ENCODE measurements around the gene USP33. TPM values are rescaled to one million over a fixed set of nuclear protein-coding genes. Genes with fewer than 3 reads are reported as not detected.
"Not testable (repeated sequence)": the region's sequence is repeated elsewhere in the genome, so short reads cannot be mapped to it uniquely, and the experiment has no call there.

Gene USP33
- total RNA-seq, 1 donor from 2014 or later, result 23.3 TPM

DNA sequence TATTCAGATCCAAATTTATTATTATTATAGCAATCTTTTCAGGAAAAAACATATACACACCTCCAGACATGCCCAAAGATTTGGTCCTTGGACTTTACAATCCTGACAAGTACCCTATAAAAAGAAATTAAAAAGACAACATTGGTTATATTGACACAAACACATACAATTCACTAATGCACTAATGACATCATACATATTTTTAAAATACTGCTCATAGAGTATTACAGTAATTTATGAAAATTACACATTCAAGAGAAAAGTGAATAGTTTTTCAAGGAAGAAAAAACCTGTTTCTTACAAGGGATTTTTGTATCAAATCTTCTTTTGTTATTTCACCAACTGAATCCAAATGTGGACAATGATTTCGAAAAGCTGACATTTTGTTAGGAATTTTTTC lies 18.3 kb downstream of the USP33 start:
- DNase-seq (ENCODE audit: low spot score) (no peak), ATAC-seq (no peak)

DNA sequence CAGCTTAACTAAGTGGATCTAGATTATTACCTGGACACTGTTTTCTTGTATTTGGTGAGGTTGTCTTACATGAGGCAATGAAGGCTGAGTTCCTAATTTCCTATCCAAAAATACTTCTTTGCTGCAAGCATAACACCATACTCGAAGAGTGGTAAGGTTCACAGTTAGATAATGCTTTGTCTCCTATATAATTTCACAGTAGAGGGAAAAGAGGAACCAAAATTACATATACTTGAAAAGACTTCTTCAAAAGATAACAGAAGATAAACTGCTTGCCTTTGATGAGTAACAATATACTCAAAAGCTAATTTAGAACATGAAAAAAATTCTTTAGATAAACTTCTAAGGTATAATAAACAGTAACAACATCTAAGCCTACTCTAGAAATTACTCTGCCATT lies 20.4 kb downstream of the USP33 start:
- ATAC-seq, result no peak
- no peak for DNase-seq (ENCODE audit: low spot score)

DNA sequence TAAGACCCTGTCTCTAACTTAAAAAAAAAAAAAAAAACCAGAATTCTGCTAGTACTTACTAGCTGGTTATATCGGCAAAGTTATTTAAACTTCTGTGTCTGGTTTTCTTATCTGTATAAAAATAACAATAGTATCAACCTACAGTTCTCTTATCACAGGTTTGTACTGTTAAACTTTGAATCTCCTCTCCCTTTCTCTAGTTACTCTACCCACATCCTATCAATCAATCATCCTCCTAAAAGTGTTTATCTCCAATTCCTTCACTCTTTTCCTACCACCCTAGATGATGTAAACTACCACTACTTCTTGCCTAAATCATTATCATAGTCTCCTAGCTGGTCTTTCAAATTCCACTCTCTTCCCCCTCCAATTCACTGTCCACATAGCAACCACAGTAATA lies 27.6 kb downstream of the USP33 start:
- no peak for DNase-seq (ENCODE audit: low spot score)
- no peak for ATAC-seq

DNA sequence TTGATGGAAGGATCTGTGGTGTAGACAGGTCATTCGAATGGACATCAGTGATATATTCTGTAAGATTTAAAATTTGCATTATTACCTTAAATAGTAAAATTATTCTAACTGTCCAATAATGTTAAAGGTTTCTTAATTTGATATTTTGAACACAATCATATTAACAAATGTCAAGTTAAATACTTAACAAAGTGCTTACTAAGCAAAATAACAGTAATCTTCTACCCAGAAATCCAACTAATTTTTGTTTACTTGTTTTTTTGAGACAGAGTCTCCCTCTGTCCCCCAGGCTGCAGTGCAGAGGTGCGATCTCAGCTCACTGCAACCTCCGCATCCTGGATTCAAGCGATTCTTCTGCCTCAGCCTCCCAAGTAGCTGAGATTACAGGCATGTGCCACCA lies 33.9 kb downstream of the USP33 start:
- DNase-seq (ENCODE audit: low spot score) (no peak), ATAC-seq (no peak)

DNA sequence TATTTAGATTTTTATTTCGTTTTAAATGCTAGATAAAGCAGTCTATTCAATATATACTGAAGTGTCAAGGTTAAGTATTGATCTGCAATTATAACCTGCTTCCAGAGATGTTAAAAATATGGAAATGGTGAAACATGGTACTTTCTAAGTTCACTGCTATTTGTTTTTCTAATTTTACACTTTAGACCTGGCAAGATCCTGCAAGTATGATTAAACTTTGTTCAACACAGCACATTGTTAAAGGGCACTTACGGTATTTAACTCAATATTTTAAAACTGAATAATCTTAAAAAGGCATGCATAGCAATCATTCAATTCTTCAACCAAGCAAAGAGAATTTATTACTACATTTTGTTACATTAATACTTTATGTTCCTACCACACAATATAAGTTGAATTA lies 41.5 kb downstream of the USP33 start:
- peak; percentile 83 for ATAC-seq
- DNase-seq (ENCODE audit: low spot score), result no peak

DNA sequence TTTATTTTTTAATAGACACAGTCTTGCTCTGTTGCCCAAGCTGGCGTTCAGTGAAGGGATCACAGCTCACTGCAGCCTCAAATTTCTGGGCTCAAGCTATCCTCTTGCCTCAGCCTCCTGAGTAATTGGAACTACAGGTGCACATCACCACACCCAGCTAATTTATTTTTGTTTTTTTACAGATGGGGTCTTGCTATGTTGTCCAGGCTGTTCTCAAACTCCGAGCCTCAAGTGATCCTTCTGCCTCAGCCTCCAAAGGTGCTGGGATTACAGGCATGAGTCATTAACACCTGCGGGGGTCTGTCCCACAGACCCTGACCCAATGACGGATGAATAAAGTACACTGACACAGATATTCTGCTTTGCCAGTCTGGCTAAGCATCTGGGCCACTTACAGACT lies 43.6 kb downstream of the USP33 start:
- no peak for DNase-seq (ENCODE audit: low spot score)
- no peak for ATAC-seq

DNA sequence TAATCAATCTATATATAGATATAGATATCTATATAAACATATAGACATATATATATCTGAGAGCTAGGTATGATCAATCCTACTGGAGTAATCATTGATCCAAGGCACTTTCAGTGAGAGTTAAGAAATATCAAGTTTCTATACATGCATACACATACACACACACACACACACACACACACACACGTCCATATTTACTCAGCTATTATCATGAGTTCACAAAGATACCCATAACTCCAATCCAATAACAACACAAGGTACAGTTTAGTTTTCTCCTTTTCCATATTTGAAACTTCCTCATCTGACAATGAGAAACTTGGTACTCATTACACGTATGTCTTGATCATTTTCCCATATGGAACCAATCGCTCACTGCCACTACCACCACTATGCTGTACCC lies 49.9 kb downstream of the USP33 start:
- DNase-seq (ENCODE audit: low spot score) (no peak), ATAC-seq (no peak)

DNA sequence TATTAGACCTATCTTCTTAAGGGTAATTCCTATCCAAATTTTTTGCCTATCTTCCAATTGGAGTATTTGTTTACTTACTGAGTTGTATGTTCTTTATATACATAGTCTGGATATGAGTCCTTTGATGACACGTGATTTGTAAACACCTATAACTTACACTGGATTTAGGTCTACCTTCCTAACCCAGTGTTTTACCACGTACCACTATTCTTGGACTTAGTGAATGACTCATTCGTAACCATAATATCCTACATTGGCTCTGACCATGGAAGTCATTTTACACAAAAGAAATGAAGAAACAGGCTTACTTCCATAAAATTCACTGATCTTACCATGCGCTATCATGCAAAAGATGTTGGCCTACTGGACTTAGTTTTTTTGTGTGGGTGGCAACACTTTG lies 53.3 kb downstream of the USP33 start:
- no peak for DNase-seq (ENCODE audit: low spot score)
- no peak for ATAC-seq

DNA sequence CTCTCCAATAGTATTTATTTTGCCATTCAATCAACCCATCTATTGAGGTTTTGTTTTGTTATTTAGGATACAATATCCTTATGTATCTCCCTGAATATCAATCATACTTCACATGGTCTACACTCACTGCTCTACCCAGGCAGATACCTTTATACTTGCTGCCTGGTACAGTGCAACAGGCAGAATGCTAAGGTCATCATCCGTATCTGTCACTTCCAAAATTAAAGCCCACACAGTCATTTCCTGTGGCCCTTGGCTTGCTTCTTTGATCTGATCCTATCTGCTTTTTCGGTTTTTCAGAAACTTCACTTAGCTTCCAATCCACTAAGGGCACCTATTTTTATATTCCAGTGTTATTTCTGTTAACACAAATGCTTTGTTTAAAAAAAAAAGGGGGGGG lies 54.9 kb downstream of the USP33 start:
- DNase-seq (ENCODE audit: low spot score), result no peak

DNA sequence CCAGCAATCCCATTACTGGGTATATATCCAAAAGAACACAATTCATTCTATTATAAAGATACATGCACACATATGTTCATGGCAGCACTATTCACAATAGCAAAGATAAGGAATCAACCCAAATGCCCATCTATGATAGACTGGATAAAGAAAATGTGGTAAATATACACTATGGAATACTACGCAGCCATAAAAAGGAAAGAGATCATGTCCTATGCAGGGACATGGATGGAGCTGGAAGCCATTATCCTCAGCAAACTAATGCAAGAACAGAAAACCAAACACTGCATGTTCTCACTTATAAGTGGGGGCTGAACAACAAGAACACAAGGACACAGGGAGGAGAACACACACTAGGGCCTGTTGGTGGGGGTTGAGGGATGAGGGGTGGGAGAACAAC lies 60.0 kb downstream of the USP33 start:
- ATAC-seq; DNase-seq (ENCODE audit: low spot score): not testable (repeated sequence)

More for the DNA sequence above, 54.9 kb downstream of the USP33 start:
- no peak for ATAC-seq

DNA sequence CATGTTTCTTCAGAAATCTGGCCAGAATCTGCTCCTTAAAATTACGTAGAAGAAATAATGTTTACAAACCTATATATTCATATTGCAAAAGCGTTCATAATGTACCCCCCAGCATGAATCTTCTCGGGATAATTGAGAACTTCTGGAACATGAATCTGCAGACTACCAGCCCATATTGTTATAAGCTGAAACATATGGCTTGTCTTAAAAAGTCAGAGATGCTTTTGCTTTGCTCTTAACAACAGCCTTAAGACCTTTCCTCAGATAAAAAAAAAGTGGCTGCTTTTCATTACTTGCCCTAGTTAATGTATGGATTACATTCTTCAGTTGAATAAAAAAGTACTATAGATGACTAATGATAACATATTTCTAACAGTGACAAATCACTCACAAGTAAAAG lies 62.2 kb downstream of the USP33 start:
- DNase-seq (ENCODE audit: low spot score) (no peak), ATAC-seq (no peak)

DNA sequence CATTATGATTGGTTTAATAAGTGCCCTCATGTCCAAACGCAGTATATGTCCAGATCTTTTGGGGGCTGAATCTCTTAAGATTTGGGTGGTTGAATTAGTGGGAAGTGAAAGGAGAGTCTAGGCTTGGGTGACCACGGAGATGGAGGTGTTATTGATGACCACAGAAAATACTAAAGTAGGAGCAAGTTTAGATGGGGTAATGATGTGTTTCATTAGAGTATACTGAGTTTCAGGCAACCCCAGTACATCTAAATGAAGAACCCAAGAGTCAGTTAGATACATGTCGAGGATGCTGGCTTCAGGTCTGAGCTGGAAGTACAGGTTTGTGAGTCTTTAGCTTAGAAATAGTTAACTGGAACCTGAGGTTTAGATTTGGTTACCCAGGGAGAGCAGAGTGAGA lies 70.7 kb downstream of the USP33 start:
- DNase-seq (ENCODE audit: low spot score), result no peak
- no peak for ATAC-seq

DNA sequence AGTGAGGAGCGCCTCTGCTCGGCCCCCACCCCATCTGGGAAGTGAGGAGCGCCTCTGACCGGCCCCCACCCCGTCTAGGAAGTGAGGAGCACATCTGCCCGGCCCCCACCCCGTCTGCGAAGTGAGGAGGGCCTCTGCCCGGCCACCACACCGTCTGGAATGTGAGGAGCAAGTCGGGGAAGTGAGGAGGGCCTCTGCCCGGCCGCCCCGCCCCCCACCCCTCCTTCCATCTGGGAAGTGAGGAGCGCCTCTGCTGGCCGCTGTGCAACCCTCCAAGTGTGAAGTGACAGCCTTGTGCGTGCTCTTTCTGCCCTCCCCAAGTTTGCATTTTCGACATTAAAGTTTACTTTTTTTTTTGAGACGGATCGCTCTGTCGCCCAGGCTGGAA lies 72.1 kb downstream of the USP33 start:
- no peak for ATAC-seq

DNA sequence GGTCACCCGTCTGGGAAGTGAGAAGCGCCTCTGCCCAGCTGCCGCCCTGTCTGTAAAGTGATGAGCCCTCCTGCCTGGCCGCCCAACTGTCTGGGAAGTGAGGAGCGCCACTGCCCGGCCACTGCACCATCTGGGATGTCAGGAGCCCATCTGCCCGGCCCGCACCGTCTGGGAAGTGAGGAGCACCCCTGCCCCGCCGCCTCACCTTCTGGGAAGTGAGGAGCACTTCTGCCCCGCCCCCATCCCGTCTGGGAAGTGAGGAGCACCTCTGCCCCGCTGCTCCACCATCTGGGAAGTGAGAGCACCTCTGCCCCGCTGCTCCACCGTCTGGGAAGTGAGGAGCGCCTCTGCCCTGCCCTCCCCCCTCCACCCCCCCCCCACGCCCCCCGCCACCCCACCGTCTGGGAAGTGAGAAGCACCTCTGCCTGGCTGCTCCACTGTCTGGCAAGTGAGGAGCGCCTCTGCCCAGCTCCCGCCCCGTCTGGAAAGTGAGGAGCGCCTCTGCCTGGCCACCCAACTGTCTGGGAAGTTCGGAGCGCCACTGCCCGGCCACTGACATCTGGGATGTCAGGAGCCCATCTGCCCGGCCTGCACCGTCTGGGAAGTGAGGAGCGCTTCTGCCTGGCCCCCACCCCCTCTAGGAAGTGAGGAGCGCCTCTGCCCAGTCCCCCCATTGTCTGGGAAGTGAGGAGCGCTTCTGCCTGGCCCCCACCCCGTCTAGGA lies 72.7 kb downstream of the USP33 start:
- ATAC-seq, result no peak
- no peak for DNase-seq (ENCODE audit: low spot score)

More for the DNA sequence above, 72.1 kb downstream of the USP33 start:
- no peak for DNase-seq (ENCODE audit: low spot score)

DNA sequence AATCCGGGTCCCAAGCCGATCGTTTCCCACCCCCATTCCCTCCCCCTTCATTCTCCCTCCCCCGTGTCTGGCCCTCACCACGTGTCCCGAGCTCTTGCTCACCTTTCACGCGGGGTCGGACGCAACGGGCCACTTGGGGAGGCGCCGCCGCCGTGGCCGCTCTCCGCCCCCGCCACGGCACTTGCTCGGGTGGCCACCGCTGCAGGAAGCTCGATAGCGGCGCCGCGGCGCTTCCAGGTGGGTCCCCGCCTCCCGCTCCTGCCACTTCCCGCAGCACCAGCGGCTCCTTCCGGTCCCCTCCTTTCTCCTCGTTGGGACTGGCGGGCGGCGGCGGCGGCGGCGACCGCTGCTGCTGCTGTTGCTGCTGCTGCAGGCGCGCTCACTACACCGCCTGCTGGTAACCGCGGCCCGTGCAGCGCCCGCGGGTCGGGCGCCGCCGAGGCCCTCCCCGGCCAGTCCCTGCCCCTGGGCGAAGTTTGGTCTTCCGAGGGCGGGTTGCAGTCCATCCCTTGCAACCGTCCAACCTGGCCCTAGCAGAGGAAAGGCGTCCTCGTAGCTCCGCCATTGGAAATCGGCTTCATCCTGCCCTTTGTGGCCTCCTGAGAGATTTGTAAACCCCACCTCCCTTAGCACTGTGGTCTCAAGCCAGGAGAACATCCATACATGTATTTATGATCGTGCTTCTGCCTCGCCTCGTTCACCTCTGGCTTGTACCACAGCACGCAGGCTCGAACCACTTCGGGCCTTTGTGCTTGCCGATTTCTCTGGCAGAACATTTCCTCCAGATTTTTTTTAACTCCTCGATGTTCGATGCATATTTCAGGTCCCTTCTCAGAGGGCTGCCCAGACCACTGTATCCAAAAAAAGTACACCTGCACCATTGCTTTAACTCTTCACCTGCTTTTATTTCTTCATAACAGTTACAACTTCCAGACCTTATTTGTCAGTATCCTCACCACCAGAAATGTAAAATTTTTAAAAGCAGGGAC lies 76.2 kb downstream of the USP33 start:
- peak; percentile 89 for ATAC-seq
- DNase-seq (ENCODE audit: low spot score), result peak; percentile 95

DNA sequence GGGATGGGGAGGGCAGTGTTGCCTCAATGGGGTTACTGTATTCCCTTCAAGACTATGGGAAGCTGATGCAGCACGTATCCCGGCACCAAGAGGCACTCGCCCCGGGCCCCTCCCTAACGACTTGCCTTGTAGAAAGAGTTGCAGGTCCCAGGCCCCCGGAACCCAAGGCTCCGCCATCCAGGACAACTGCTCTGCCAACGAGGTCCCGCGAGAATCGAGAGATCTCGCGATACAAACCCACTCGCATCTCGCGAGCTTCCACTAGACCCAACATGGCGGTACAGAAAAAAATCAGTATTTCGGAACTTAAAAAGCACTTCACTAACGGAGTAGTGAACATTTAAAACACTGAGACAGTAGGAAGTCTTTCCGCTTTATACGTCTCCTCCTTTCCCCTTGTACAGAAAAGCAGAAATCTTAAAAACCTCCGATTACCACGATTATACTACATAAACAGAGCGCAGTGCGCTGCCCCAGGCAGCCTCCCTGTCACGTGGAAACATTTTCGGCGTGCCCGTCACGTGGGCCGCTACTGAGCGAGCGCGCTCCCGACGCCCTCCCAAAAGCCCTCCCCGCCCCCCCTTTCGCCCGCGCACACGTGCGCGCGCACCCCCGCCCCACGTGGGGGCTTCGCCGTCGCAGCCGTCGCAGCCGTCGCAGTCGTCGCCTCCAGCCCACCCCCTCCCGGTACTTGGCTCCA lies 77.0 kb downstream of the USP33 start, which contains the start of gene ZZZ3:
Gene ZZZ3, minus strand, starts transcription at position 199 of the 700 bp plus-strand sequence. CDS start 49,304 bp downstream, outside the sequence.
- DNase-seq (ENCODE audit: low spot score) (peak; percentile 90), ATAC-seq (peak; percentile 71)

DNA sequence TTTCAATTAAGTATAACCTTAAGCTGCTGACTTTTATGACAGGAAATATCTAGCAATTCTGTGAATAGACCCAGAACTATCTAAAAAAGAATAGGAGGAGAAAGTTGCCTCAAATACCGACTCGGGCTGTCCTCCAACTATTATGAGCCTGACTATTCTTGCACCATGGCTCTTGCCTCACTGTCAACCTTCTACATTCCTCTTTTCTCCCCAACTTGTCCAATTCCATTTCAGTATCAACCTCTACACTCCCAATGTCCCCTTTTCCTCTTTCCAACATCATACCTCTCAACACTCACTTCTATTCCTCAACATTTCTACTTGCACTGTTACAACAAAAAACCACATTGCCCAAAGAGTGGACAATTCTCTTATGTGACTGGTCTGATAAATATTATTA lies 79.5 kb downstream of the USP33 start:
- DNase-seq (ENCODE audit: low spot score), result no peak
- no peak for ATAC-seq

DNA sequence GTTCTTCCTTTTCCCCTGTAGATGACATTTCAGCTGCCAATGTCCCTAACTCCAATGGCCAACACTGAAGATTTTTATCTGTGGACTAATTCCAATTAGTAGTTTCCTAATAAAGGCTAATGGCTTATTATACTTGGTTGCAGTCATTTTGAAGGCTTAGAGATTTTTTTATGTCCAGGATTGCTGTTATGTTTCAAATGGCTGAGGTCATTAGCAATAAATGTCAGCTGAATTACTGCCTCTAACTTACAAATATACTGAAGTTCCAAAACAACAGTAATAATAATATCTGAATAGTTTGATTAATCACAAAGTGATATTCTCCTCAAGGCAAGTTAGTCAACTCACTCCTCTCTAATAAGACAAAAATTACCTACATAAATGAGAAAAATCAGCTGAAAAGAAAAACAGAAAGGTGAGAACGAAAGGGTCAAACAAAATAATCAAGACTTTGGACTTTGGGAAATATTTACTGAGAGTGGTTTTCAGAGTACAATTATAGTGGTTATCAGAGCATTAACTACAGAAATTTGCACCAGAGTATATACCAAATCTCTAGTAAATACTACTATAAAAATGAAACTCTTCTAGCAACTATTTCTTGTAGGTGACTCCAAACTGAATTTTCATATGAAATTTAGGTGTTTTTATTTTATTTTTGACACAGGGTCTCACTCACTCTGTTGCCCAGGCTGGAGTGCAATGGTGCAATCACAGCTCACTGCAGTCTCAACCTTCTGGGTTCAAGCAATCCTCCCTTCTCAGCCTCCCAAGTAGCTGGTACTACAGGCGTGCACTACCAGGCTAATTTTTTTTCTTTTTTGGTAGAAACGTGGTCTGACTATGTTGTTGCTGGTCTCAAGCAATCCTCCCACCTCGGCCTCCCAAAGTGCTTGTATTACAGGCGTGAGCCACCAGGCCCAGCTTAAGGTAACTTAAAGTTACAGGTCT lies 80.7 kb downstream of the USP33 start:
- DNase-seq (ENCODE audit: low spot score), result no peak
- peak; percentile 11 for ATAC-seq

DNA sequence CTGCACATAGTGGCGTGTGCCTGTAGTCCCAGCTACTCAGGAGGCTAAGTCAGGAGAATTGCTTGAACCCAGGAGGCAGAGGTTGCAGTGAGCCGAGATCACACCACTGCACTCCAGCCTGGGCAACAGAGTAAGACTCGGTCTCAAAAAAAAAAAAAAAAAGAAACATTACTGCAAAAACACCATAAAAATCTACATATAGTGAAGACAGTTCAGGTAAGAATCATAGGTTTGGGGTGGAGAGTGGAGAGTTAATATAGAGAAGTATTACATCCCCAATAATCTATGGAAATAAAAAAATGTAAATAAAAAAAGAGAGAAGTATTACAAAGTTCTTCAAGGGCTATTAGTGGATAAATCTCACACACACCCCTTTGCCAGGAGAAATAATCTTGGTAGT lies 84.8 kb downstream of the USP33 start:
- not testable (repeated sequence) for DNase-seq (ENCODE audit: low spot score); ATAC-seq

DNA sequence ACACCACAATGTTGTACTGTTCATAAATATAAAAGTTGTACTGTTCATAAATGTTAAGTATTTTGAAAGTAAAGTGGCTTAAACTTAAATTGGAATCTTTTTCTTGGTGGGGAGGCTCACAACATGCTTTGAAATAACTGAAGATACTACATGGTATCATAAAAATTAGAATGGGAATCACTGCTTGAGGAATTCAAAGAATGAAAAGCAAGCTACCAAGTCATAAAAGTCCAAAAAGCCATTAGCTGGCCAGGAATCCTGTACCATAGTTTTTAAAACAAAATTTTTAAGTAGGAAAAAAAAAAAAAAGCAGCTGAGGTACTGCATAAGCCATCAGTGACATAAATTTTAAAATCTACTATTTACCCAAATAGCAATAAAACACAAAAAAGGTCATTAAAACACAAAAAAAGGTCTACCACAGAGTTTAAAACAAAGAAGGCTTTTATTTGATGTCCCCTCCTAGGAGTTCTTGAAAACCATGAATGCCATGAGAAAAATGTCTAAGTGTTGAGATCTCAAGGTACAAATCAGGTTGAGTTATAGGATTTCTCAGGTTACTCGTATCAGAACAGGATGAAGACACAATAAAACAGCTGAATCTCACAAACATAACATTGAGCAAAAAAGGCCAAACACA lies 85.8 kb downstream of the USP33 start:
- ATAC-seq (no peak), DNase-seq (ENCODE audit: low spot score) (no peak)
